Hypothalamus (tissue), 51 donors: Measurements from ENCODE around the gene CHMP2A.
"Not testable (repeated sequence)": the region's sequence is repeated elsewhere in the genome, so short reads cannot be mapped to it uniquely, and the experiment has no call there.

Experiments
- DNase-seq, 51 donors: peaks; one replicate each; lab custom pipeline; 2025; lab: John Stamatoyannopoulos, UW

The CHMP2A gene

DNA sequence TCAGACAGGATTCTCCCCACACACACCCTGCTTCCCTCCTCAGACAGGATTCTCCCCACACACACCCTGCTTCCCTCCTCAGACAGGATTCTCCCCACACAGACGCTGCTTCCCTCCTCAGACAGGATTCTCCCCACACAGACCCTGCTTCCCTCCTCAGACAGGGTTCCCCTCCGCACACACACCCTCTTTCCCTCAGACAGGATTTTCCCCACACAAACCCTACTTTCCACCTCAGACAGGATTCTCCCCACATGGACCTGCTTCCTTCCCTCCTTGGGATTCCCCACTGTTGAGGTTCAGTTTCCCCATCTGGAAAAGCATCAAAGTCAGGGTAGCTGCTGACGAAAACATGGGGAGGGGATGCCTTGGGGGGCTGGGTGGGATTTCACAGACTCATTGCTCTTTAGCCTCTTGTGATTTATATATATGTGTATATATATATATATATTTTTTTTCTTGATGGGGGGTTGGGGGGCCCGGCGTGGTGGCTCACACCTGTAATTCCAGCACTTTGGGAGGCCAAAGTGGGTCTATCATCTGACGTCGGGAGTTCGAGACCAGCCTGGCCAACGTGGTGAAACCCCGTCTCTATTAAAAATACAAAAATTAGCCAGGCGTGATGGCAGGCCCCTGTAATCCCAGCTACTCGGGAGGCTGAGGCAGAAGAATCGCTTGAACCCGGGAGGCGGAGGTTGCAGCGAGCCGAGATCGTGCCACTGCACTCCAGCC is 12.1 kb downstream of the CHMP2A start:
- not testable (repeated sequence) for DNase-seq

DNA sequence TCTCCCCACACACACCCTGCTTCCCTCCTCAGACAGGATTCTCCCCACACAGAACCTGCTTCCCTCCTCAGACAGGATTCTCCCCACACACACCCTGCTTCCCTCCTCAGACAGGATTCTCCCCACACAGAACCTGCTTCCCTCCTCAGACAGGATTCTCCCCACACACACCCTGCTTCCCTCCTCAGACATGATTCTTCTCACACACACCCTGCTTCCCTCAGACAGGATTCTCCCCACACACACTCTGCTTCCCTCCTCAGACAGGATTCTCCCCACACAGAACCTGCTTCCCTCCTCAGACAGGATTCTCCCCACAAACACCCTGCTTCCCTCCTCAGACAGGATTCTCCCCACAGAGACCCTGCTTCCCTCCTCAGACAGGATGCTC is 15.7 kb downstream of the CHMP2A start:
- not testable (repeated sequence) for DNase-seq

- DNase-seq, result no peak
Observed at GRCh38 chr19:58538257-58539168, 16.4 kb downstream of the CHMP2A start.

GRCh38 chr19:58536852-58537798 is 17.8 kb downstream of the CHMP2A start:
- no peak for DNase-seq

DNA sequence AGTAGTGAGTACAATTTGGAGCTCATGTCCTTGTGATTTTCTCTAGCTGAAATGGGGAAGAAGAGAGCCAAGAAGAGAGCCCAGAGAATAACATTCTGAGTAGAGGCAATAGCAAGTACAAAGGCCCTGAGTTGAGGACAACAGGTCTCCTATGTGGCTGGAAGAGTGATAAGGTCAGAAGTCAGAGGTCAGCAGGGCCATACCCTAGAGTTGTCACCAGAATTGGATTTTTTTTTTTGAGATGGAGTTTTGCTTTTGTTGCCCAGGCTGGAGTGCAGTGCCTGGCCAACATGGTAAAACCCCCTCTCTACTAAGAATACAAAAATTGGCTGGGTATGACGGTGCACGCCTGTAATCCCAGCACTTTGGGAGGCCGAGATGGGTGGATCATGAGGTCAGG is 19.0 kb downstream of the CHMP2A start:
- no peak for DNase-seq

GRCh38 chr19:58531034-58531840 is 23.7 kb downstream of the CHMP2A start:
- no peak for DNase-seq

DNA sequence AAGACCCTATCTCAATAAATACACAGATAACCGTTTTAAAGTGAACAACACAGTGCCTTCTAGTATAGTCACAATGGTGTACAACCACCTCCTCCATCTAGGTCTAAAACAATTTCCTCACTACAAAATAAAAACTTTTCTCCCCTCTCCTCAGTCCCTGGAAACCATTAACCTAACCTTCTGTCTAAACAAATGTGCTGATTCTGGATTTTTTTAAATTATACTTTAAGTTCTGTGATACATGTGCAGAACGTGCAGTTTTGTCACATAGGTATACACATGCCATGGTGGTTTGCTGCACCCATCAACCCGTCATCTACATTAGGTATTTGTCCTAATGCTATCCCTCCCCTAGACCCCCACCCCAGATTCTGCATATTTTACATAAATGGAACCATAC is 25.5 kb downstream of the CHMP2A start:
- DNase-seq, result no peak

GRCh38 chr19:58522709-58523108 is 32.2 kb downstream of the CHMP2A start:
- no peak for DNase-seq

GRCh38 chr19:58521651-58522050 is 33.3 kb downstream of the CHMP2A start:
- no peak for DNase-seq

DNA sequence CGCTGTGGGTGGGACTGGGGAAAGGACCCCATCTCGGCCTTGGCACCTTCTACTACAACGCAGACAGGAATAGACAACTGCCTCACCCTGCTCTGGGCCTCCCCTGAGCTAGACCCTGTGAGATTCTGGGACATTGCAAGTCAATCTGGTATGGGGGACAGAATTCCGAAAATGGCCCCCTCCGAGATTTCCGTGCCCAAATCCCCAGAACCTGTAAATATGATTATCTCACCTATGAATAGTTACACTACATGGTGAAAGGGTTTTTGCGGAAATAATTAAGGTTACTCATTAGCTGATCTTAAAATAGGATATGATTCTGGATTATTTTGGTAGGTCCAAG is 34.7 kb downstream of the CHMP2A start:
- DNase-seq, result no peak

DNA sequence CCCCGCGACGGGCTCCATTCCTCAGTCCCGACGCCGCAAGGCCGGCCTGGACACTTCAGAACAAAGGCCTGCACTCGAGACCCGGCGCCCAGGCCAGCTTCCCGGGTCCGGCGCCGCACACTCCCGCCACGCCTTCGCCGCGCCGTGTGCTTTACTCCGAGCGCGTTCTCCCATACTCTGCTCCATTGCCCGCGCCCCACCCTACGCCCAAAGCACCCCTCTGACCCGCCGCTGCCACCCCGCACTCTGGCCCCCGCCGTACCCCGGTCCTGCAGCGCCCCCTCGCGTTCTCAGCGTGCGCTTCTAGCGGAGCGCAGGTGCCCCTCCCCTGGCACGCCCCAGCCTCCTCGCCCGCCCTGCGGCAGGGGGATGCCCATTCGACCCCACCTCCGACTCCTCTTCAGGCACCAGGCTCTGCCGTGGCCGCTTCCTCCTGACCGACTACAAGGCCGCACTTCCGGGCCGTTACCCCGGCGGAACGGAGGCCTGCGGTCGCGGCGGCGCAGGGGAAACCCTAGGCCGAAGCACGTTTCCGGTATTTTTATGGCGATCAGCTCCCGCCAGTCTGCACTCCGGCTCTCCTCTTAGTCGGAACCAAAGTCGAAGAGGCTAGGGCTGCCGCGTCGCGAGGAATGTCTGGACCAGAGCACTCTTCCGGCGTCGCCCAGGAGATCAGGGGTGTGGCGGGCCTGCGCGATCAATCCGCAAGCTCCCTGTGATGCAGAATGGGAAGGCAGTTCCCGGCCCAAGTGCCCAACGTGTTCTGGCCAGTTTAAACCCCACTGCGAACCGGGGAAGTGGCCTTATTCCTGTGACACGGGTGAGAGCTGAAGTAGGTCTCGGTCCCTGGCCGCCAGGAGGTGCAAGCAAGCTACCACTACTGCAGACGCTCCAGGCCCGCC is 35.3 kb downstream of the CHMP2A start, which contains the start of gene ZBTB45:
ZBTB45 (minus strand) TSS at position 456 of the 902 bp plus-strand sequence. CDS start 2,137 bp downstream, outside the sequence.
- DNase-seq, result peak; percentile 35 to 96 (median 88)

DNA sequence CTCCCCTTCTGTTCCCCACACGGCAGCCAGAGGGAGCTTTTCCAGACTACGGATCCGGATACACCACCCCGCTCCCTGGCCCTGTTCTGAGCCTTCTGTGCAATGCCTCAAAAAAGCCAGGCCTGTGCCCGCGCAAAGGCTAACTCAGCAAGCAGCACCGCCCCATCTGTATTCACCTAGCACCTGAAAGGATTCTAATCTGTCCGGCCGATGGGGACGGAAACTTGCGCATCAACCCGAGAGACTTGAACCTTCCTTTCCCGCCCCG is 35.9 kb downstream of the CHMP2A start:
- DNase-seq, result peak in 36 of 51 donors; percentile 9 to 68 (median 48)

GRCh38 chr19:58518256-58519086 is 36.4 kb downstream of the CHMP2A start:
- no peak for DNase-seq

- DNase-seq, result no peak
Observed at GRCh38 chr19:58516964-58517833, 37.7 kb downstream of the CHMP2A start.

- no peak for DNase-seq
Observed at GRCh38 chr19:58516246-58516836, 38.6 kb downstream of the CHMP2A start.

DNA sequence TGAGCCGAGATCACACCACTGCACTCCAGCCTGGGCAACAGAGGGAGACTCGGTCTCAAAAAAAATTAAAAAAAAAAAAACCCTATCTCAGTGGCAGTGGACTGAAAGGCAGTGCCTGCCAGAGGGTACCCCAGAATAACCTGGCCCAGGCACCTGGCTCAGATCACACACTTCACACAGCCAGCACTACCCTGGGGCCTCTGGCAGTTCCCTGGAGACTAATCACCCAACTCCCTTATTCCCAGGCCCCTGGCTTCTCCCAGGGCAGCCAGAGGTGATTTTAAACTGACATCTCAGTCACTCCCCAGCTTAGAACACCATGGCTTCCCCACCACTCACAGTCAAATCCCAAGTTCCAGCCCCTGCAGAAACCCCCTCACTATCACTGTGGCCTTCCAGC is 39.6 kb downstream of the CHMP2A start:
- no peak for DNase-seq

DNA sequence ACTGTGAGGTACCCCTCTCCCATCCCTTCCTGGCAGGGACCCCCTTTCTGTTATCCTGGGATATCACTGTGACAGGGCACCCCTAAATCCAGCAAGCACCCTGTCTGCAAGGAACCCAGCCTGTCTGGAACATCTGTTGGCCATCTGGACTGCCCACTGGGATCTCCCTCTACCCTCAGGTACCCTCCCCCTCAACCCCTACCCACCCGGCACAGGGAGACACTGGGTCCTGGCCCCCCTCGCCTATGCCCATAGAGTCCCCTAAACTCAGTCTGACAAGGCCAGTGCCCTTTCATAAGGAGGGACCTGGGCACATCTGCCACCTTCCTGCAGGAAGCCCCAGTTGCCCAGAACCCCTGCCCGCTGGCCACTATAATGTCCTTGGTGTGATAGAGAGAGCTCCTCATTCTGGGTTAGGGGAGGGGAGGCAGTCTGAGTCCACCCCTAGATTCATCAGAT is 40.3 kb downstream of the CHMP2A start:
- DNase-seq, result no peak
